Panc1 (cell line): ENCODE results near the gene CCDC174. TPM values are rescaled to one million over a fixed set of nuclear protein-coding genes. Genes with fewer than 3 reads are reported as not detected.

Experiments used
- ATAC-seq: fragments of 200-7000 bp; cut with Tn5 transposase; 2 replicates; pipeline ENCODE4 v1.9.1; 2020; ENCODE audit warnings: mild to moderate bottlenecking, moderate library complexity
- BruUV-seq: library from RNA; stranded (reverse); fragments of 400-500 nt; replicated peaks from 2 replicates; lab custom pipeline; 2021; lab: Mats Ljungman, UMichigan
- CTCF ChIA-PET: fragments of 300-600 bp; sonication (Branson Sonifier 250); formaldehyde crosslinking; loops from one replicate; lab custom pipeline; 2022; ENCODE audit warnings: antibody characterized with exemption; lab: Charles Lee
- POLR2A ChIA-PET: fragments of 300-600 bp; sonication (Branson Sonifier 250); formaldehyde crosslinking; loops from one replicate; lab custom pipeline; 2022; ENCODE audit warnings: antibody characterized with exemption; lab: Charles Lee
- DNase-seq: peaks from one replicate; pipeline ENCODE4 v3.0.0-alpha.2; 2010; ENCODE audit warnings: low read depth, low spot score
- H3K27ac ChIP-seq: 2 replicates; pipeline ENCODE4 v1.5.1; 2011; ENCODE audit warnings: mild to moderate bottlenecking, low read length, inconsistent platforms
- H3K27me3 ChIP-seq: fragments of 200-500 bp; sonication (Bioruptor generic); 2 replicates; pipeline ENCODE4 v1.6.0; 2014; ENCODE audit warnings: low read length, inconsistent platforms; ENCODE audit not compliant: control insufficient read depth, insufficient read depth
- H3K36me3 ChIP-seq: fragments of 200-500 bp; sonication (Bioruptor generic); 2 replicates; pipeline ENCODE4 v1.5.1; 2014; ENCODE audit warnings: inconsistent platforms, mild to moderate bottlenecking, low read length, moderate library complexity; ENCODE audit not compliant: control insufficient read depth, insufficient read depth
- H3K4me1 ChIP-seq: 2 replicates; pipeline ENCODE4 v1.5.1; 2011; ENCODE audit warnings: inconsistent platforms, mild to moderate bottlenecking, low read length, moderate library complexity; ENCODE audit not compliant: control insufficient read depth, insufficient read depth
- H3K4me3 ChIP-seq, 2 experiments: 2 replicates each; pipeline ENCODE4 v1.5.1; 2011 to 2012; ENCODE audit warnings: low read depth in 2 of 2, low read length in 2 of 2, mild to moderate bottlenecking in 2 of 2, inconsistent platforms in 1 of 2, moderate library complexity in 1 of 2
- H3K9me3 ChIP-seq: fragments of 200-500 bp; sonication (Bioruptor generic); 2 replicates; pipeline ENCODE4 v1.5.1; 2014; ENCODE audit warnings: low read depth, mild to moderate bottlenecking, inconsistent platforms, low read length, moderate library complexity; ENCODE audit not compliant: control insufficient read depth, insufficient read depth
- POLR2AphosphoS5 ChIP-seq: IDR thresholded peaks from 2 replicates; pipeline ENCODE4 v1.6.1; 2012; ENCODE audit warnings: mild to moderate bottlenecking, low read depth, low read length, moderate library complexity
- SIN3A ChIP-seq: IDR thresholded peaks from 2 replicates; pipeline ENCODE4 v1.6.1; 2012; ENCODE audit warnings: low read depth, mild to moderate bottlenecking, low read length, moderate library complexity, borderline replicate concordance; ENCODE audit not compliant: insufficient read depth
- TCF7L2 ChIP-seq: IDR thresholded peaks from 2 replicates; pipeline ENCODE4 v1.6.1; 2011; ENCODE audit warnings: mild to moderate bottlenecking, low read depth, low read length, inconsistent platforms
- in situ Hi-C: cut with HindIII; loops from 2 replicates; pipeline ENCODE4 v1.10.0; 2016; ENCODE audit warnings: low sequenced_read_pairs, low pct_unique_long_range_greater_than_20kb
- intact Hi-C: fragments of 100-400 bp; cut with micrococcal nuclease; formaldehyde crosslinking; loops from one replicate; pipeline ENCODE4 v1.10.0; 2022; ENCODE audit not compliant: unreplicated experiment
- total RNA-seq: library from RNA; stranded (reverse); gene quantifications from one replicate; pipeline ENCODE4 v1.2.1, GENCODE V29; 2021; ENCODE audit not compliant: unreplicated experiment
- TF ChIP-seq, protein P1 (sequence below): fragments of 450-650 bp; IDR thresholded peaks from 2 replicates; pipeline ENCODE4 v1.5.1; 2017; ENCODE audit warnings: mild to moderate bottlenecking
- TF ChIP-seq, protein P2 (sequence below), 2 experiments: IDR thresholded peaks; 2 replicates each; pipeline ENCODE4 v1.6.1; 2011 to 2012; ENCODE audit warnings: low read depth in 2 of 2, control low read depth in 1 of 2, low read length in 1 of 2, mild to moderate bottlenecking in 1 of 2, moderate library complexity in 1 of 2; ENCODE audit not compliant: insufficient read depth in 1 of 2

The CCDC174 gene
- total RNA-seq, 1 experiment from 2014 or later = 10.6 TPM

DNA sequence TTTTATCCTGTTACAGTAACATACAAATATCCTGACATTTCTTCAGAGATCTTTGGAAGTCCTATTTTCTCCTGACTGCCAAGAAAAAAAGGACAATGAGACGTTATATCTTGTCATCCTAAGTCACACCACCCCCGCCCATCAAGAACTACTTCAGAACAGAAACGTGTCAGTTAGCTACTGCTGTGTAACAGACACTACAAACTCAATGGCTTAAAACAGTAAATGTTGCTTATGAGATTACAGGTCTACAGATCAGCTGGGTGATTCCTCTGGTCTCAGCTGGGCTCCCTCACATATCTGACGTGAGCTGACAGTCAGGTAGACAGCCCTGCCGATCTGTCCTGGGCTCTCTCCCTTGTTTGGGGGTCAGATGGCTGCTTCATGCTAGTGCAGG lies 20.5 kb upstream of the CCDC174 start:
- CTCF ChIA-PET = no interaction called here

DNA sequence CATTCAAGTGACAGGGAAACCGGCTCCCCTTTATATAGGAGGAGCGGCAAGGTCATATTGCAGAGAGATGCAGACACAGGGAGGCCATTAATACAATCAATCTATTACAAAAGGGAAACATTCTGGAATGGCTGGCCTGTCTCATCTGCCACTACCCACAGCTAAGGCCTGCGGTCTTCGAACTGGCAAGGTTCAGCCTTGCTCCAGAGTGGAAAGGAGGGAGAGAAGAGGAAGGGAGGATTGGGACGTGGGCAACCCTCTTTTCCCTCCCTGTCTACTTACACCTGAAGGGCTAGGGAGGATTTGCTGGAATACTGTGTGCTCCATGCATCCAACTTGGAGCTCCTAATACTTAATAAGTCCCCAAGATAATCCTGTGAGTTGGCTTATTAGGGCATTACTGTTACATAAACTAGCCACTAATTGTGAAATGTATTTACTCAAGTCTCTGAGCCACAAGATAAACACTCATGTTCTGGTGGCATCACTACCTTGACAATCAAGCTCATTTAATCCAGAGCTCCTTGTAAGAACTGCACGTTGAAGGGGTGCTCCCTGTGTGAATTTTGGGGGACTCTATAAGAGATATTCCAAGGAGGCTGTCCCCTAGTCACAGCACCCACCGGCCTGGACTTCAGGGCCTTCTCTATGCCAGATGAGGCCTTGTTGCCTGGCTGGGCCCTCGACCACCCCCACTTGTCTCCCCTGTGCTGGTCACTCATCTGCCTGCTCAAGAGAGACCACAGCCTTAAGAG lies 19.7 kb upstream of the CCDC174 start:
- Histone ChIP-seq H3K27ac (no peak overlapping the region), H3K27me3 (no peaks in the 10 kb centered on the region), H3K9me3 (no peaks in the 10 kb centered on the region), H3K36me3 (no peaks in the 10 kb centered on the region), H3K4me1 (no peaks in the 10 kb centered on the region), H3K4me3 (no peak overlapping the region)
- intact Hi-C loops (no loop called here), in situ Hi-C loops (no loop called here)
- ChIA-PET POLR2A (no interaction called here), CTCF (no interaction called here)
- no peak for DNase-seq
- no peak for ATAC-seq
- BruUV-seq = no TSS peak
- TF ChIP-seq SIN3A (no peak), POLR2AphosphoS5 (no peak), TCF7L2 (no peak)
- TF ChIP-seq, protein P1, sequence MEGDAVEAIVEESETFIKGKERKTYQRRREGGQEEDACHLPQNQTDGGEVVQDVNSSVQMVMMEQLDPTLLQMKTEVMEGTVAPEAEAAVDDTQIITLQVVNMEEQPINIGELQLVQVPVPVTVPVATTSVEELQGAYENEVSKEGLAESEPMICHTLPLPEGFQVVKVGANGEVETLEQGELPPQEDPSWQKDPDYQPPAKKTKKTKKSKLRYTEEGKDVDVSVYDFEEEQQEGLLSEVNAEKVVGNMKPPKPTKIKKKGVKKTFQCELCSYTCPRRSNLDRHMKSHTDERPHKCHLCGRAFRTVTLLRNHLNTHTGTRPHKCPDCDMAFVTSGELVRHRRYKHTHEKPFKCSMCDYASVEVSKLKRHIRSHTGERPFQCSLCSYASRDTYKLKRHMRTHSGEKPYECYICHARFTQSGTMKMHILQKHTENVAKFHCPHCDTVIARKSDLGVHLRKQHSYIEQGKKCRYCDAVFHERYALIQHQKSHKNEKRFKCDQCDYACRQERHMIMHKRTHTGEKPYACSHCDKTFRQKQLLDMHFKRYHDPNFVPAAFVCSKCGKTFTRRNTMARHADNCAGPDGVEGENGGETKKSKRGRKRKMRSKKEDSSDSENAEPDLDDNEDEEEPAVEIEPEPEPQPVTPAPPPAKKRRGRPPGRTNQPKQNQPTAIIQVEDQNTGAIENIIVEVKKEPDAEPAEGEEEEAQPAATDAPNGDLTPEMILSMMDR = no peak
- TF ChIP-seq, protein P2, sequence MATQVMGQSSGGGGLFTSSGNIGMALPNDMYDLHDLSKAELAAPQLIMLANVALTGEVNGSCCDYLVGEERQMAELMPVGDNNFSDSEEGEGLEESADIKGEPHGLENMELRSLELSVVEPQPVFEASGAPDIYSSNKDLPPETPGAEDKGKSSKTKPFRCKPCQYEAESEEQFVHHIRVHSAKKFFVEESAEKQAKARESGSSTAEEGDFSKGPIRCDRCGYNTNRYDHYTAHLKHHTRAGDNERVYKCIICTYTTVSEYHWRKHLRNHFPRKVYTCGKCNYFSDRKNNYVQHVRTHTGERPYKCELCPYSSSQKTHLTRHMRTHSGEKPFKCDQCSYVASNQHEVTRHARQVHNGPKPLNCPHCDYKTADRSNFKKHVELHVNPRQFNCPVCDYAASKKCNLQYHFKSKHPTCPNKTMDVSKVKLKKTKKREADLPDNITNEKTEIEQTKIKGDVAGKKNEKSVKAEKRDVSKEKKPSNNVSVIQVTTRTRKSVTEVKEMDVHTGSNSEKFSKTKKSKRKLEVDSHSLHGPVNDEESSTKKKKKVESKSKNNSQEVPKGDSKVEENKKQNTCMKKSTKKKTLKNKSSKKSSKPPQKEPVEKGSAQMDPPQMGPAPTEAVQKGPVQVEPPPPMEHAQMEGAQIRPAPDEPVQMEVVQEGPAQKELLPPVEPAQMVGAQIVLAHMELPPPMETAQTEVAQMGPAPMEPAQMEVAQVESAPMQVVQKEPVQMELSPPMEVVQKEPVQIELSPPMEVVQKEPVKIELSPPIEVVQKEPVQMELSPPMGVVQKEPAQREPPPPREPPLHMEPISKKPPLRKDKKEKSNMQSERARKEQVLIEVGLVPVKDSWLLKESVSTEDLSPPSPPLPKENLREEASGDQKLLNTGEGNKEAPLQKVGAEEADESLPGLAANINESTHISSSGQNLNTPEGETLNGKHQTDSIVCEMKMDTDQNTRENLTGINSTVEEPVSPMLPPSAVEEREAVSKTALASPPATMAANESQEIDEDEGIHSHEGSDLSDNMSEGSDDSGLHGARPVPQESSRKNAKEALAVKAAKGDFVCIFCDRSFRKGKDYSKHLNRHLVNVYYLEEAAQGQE (IDR thresholded peaks at IDR 0.05; ENCODE audit: insufficient read depth in 1 of 2, low read depth in 2 of 2, low read length in 1 of 2) = no peak

More for the DNA sequence above, 20.5 kb upstream of the CCDC174 start:
- TF ChIP-seq, protein P1 = no peak
- TF ChIP-seq TCF7L2 = no peak
- TF ChIP-seq POLR2AphosphoS5 = no peak
- no peak for TF ChIP-seq SIN3A
- TF ChIP-seq, protein P2 (IDR thresholded peaks at IDR 0.05; ENCODE audit: insufficient read depth in 1 of 2, low read depth in 2 of 2, low read length in 1 of 2) = no peak
- ATAC-seq (no peak), DNase-seq (no peak)
- no peaks in the 10 kb centered on the region for H3K9me3 ChIP-seq
- no peaks in the 10 kb centered on the region for H3K27me3 ChIP-seq
- H3K4me1 ChIP-seq = no peaks in the 10 kb centered on the region
- H3K27ac ChIP-seq = no peak overlapping the region
- intact Hi-C loops (no loop called here), in situ Hi-C loops (no loop called here)
- no peak overlapping the region for H3K4me3 ChIP-seq
- no TSS peak for BruUV-seq
- POLR2A ChIA-PET = no interaction called here
- no peaks in the 10 kb centered on the region for H3K36me3 ChIP-seq
